Effector CD4-positive, alpha-beta T cell (primary cell): ENCODE data around the gene ZNF438.
A peak's percentile ranks its signal among the peaks of the same experiment; 100 is the strongest.
"Not testable (repeated sequence)": the region's sequence is repeated elsewhere in the genome, so short reads cannot be mapped to it uniquely, and the experiment has no call there.

Experiments used
- DNase-seq: peaks from one replicate; pipeline ENCODE4 v3.0.0-alpha.2; 2020
- total RNA-seq: gene quantifications from one replicate; lab custom pipeline; 2026; lab: John Stamatoyannopoulos, UW

Gene ZNF438
- 4.1 reads per million, percentile 16 among the genes with 10 or more reads in this experiment for total RNA-seq

GRCh38 chr10:31031558-31032257 is at the start of gene ZNF438:
ZNF438 (minus strand) TSS chr10:31031865; CDS start chr10:30877034, 154,831 bp downstream.
- peak; percentile 91 for DNase-seq

DNA sequence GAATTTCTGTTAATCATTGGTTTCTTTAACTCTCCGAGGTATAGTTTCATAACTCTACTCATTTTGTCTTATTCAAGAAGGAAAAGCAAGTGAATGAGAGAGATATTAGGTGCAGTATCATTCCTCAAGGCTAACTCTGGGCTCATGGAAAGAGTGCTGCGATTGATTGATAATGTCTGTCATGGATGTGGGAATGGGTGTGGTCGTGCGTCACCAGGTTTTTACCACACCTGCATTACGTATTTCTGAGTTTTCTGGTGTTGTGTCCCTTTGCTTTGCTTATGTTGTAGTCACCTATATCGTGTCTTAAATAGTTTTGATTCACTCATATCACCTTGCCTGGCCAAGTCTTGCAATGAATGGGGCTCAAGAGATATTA is 44.9 kb upstream of the ZNF438 start:
- DNase-seq, result no peak

- no peak for DNase-seq
Measured at GRCh38 chr10:31075881-31076609, 44.4 kb upstream of the ZNF438 start.

- no peak for DNase-seq
Measured at GRCh38 chr10:31075434-31075833, 43.8 kb upstream of the ZNF438 start.

DNA sequence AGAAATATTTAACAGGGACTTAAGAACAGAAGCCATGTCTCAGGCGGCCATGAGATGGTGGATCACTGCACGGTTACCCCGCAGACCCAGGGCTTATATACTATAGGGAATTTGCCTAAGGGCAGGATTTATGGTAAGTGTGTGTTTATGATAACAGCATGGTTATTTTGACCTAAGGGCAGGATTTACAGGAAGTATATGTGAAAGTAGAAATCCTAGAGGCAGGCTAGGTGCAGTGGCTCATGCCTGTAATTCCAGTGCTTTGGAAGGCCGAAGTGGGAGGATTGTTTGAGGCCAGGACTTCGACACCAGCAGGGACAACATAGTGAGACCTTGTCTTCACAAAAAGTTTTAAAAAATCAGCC is 43.0 kb upstream of the ZNF438 start:
- no peak for DNase-seq

GRCh38 chr10:31073996-31074721 is 42.5 kb upstream of the ZNF438 start:
- DNase-seq, result no peak

- DNase-seq, result no peak
Measured at GRCh38 chr10:31073211-31073610, 41.5 kb upstream of the ZNF438 start.

GRCh38 chr10:31072451-31072850 is 40.8 kb upstream of the ZNF438 start:
- DNase-seq, result no peak

DNA sequence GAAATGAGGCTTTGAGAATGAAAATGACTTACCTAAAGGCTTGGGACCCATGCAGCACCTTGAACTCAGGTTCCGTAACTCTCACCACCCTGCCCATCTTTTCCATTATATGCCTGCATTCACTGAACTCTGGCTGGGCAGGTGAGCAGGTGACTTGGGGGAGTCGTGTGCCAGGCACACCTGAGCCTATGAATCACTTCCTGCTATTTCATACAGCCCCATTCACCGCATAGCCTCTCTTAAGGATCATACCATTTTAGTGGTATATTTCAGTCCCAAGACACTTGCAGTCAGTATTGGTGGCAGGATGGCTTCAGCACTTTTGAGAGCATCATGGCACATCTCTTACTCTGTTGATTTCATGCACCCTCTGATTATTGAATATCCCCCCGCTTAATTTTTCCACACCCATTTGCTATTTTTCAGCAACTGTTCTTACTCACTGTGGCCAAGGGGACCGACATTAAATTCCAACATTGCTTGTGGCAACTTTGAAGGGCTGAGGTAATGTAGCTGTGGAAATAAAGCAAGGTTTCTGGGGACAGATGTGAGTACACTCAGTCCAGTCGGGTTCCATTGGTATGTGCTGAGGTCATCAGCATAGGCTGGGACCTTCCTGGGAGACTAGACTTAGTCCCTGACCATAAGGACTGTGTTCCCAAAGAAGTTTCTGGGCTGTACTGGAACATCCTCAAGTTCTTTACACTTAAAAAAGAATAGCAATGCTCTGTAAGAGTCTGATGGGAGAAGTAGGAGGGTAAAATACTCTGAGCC is 39.8 kb upstream of the ZNF438 start:
- DNase-seq, result no peak

DNA sequence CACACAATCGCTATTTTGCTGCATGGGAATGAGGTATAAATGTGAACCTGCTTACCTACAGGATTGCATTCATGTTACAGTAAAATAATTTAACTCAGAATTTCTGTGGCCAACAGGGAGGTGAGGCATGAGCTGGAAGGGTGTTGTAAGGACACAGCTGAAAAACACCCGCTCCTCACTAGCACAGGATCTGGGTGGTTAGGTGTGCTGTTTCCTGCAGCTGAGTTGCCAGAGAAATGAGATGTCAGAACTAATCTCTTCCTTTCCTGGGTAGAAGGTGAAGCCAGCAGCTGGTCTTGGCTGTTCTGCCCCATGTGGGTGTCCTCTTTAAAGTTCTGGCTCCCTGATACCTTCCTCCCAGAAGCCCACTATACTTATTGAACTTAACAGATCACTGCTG is 39.0 kb upstream of the ZNF438 start:
- no peak for DNase-seq

DNA sequence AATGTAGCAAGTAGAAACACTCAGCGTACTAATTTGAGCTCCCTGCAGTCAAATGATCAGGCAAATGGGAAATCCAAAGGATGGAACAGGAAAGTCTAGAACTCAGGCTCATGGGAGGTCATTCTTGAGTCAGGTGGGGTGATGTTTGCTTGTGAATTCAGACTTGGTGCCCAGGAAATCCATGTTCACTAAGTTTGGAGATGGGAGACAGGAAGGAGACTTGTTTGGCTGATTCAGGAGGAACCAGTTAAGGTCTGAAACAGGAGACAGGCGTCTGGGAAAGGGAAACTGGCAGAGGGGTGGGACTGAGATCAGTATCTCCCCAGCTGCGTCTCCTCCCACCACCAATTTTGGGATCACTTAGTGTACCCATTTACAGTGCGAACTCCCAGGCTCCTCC is 38.4 kb upstream of the ZNF438 start:
- no peak for DNase-seq

GRCh38 chr10:31069411-31069810 is 37.7 kb upstream of the ZNF438 start:
- no peak for DNase-seq

DNA sequence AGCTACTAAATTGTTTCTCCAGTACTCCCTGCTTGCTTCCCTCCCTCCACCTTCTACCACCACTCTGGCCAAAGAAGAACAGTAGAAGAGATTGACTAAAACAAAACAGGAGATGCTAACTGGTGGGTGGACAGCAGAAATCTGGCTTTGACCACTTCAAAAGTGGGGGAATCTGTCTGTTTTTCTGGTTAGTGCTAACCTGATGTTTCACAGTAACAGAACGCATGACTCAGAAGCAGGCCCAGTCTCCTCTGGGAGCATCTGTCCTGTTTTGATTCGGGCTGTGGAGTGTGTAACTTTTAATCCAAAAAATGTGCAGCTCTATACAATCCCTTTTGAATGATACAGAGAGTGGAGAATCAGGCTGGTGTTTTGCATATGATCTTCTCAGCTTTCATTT is 32.7 kb upstream of the ZNF438 start:
- DNase-seq, result no peak

DNA sequence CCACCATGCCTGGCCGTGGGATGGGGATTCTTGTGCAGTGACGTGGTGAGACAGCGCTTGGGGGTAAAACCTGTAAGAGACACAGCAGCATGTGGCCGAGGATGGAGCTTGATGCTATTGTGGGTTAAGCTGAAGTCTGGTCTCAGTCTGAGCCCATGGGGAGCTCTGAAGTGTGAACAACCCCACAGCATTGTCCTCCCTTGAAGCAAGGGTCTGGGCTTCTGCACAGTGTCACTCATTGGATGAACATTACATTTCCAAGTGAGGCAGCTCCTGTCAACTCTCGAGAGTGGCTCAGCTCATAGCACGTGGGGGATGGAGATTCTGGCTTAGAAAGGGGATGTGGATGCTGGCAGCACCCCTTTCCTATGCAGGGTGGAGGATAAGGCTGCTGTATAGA is 32.2 kb upstream of the ZNF438 start:
- no peak for DNase-seq

GRCh38 chr10:31062856-31063255 is 31.2 kb upstream of the ZNF438 start:
- no peak for DNase-seq

GRCh38 chr10:31061941-31062340 is 30.3 kb upstream of the ZNF438 start:
- DNase-seq, result no peak

GRCh38 chr10:31058795-31059703 is 27.4 kb upstream of the ZNF438 start:
- no peak for DNase-seq

GRCh38 chr10:31056678-31057077 is 25.0 kb upstream of the ZNF438 start:
- not testable (repeated sequence) for DNase-seq

DNA sequence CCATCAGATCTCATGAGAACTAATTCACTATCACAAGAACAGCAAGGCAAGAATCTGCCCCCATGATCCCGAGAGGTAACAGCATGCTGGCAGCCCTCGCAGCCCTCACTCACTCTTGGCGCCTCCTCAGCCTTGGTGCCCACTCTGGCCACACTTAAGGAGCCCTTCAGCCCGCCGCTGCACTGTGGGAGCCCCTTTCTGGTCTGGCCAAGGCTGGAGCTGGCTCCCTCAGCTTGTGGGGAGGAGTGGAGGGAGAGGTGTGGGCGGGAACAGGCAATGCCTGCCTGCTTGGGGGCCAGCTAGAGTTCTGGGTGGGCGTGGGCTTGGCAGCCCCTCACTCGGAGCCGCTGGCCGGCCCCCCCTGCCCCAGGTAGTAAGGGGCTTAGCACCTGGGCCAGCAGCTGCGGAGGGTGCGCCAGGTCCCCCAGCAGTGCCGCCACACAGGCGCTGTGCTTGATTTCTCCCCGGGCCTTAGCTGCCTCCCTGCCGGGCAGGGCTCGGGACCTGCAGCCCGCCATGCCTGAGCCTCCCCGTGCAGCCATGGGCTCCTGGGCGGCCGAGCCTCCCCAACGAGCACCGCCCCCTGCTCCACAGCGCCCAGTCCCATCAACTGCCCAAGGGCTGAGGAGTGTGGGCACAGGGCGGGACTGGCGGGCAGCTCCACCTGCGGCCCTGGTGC is 24.0 kb upstream of the ZNF438 start:
- DNase-seq, result no peak

DNA sequence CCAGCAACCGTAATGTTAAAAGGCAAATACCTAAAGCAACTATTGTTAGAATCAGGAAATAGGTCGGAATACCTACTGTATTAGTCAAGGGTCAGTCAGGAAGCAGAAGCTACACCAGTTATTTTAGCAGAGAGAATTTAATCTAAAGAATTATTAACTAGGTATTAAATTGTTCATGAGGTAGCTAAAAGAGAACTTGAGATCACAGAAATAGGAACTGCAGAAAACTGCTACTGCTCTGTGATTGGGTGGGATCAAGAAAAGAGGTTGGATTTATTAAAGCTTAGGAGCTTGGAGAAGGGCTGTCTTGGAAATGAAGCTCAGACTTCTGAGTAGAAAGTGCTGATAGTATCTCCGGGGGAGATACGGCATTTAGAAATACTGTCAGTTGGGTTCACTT is 20.0 kb upstream of the ZNF438 start:
- no peak for DNase-seq

GRCh38 chr10:31042670-31043069 is 11.0 kb upstream of the ZNF438 start:
- no peak for DNase-seq
